Ovary (tissue), 9 donors: Measurements from ENCODE around the gene PDLIM7. TPM values are rescaled to one million over a fixed set of nuclear protein-coding genes. Genes with fewer than 3 reads are reported as not detected.
A peak's percentile ranks its signal among the peaks of the same experiment; 100 is the strongest.

Experiments
- DNase-seq, 5 donors: peaks; one replicate each; pipeline ENCODE4 v3.0.0-alpha.2; 2019 to 2020
- H3K27ac ChIP-seq, 2 donors: fragments of 200-600 bp; one replicate each; pipeline versions ENCODE4 v1.5.1 to v1.8.0; 2019 to 2022
- H3K27me3 ChIP-seq: fragments of 200-600 bp; one replicate; pipeline ENCODE4 v1.8.0; 2022
- H3K36me3 ChIP-seq: fragments of 200-600 bp; sonication (generic); one replicate; pipeline ENCODE4 v1.5.1; 2019
- H3K4me1 ChIP-seq: one replicate; pipeline ENCODE4 v1.8.1; 2013; ENCODE audit warnings: mild to moderate bottlenecking, moderate library complexity; ENCODE audit not compliant: insufficient read depth
- H3K4me3 ChIP-seq: fragments of 200-600 bp; sonication (generic); one replicate; pipeline ENCODE4 v1.5.1; 2017
- H3K9me3 ChIP-seq, 2 donors: fragments of 200-600 bp in 1 of 2; sonication (generic) in 1 of 2; one replicate each; pipeline versions ENCODE4 v1.5.1 to v1.8.1; 2013 to 2019; ENCODE audit warnings: mild to moderate bottlenecking in 1 of 2, moderate library complexity in 1 of 2
- EP300 ChIP-seq: sonication (generic); formaldehyde crosslinking; IDR thresholded peaks from one replicate; pipeline ENCODE4 v1.6.1; 2017; ENCODE audit warnings: antibody characterized with exemption
- POLR2A ChIP-seq: fragments of 450-650 bp; IDR thresholded peaks from one replicate; pipeline ENCODE4 v1.6.1; 2017; ENCODE audit warnings: antibody characterized with exemption, mild to moderate bottlenecking, moderate library complexity
- WGBS, 3 donors: extraction: QIAGEN DNeasy Blood & Tissue Kit in 1 of 3; methylation state at CpG; one replicate each; pipeline versions ENCODE4 v1.1.5 to v1.1.7; 2013 to 2017; 5-methylcytosine and 5-hydroxymethylcytosine counted together
- intact Hi-C, 4 donors: fragments of 100-400 bp; cut with DNase I; formaldehyde crosslinking; loops; one replicate each; pipeline versions ENCODE4 v1.11.0 to v1.15.1; 2022 to 2023
- polyA plus RNA-seq, 2 donors: library from polyadenylated mRNA; stranded (reverse); fragments of 200-250 nt in 1 of 2; fragments of 350-450 nt in 1 of 2; fragmentation: Illumina TruSeq in 1 of 2; extraction: RNeasy Lipid Tissue Mini Kit (QIAGEN cat#74804) in 1 of 2; gene quantifications; one replicate each; pipeline ENCODE4 v1.2.3, GENCODE V29; 2013 to 2014
- total RNA-seq, 7 donors: library from RNA; depleted of rRNA in 2 of 7; stranded (reverse); fragments of >200 nt in 2 of 7; fragmentation: NEBNext Ultra II Directional in 3 of 7; extraction: Animal tissue kit (Norgen Biotek cat#: 25700) in 3 of 7; gene quantifications; one replicate each; pipeline versions ENCODE4 v1.1.0 to v1.2.4, GENCODE V29; 2016 to 2023
- TF ChIP-seq, protein P1 (sequence below), 3 donors: fragments of 450-650 bp in 2 of 3; fragments of 200-600 bp in 1 of 3; IDR thresholded peaks; one replicate each; pipeline versions ENCODE4 v1.5.1 to v1.8.0; 2016 to 2022; ENCODE audit warnings: antibody characterized with exemption in 3 of 3, mild to moderate bottlenecking in 1 of 3
- donor health status: DM: no; HTN: no; CAD: no; lungs with moderate emphysema.
- donor health status: DM: no; HTN: no; CAD: no.
- donor health status: Bipolar disorder and iron deficiency.
- donor health status: DM: yes; HTN: yes; CAD: no.
- donor health status: DM: no; HTN: no; CAD: no.
- donor health status: DM: yes; HTN: yes; CAD: no.

Gene PDLIM7
- total and polyA plus RNA-seq, 9 donors, result 25.7 to 243 (median 83.3) TPM

DNA sequence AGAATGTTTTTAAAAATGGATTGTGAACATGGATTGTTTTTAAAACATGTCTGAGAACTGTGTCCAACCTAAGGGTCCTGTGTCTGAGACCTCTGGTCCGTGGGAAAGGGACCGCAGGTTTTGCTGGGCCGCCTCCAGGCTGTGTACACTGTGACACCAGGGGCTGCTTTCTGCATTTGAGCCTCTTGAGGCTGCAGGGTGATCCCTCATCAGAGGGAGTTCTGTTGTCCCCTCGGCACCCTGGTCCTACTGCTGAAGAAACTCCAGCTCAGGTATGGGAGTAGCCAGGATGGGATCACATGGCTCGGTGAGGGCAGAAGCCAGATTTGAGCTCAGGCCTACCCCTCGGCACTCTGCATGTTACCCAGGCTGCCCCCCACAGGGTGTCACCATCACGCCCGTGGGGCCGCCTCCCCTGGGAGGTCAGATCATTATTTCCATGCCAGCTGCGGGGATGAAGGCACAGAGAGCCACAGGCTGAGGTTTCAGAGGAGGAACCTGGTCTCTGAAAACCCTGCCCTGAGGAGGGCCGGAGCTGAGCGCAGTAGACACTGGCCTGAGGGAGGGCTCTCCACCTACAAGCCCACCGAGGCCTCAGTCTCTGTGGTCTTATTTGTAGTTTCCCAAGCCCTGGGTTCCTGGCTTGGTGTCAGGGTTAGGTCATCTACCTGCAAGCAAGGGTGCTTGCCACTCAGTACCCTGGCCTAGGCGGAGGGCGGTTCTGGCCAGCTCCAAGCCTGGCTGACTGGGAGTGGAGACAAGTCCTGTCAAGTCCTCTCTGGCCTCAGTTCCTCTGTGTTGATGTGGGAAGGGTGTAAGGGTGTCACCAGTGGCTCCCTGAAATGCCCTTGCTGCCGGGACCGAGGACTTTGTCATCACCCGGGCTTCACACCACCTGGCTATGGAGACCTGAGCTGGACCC, 48.0 kb downstream of the PDLIM7 start:
- Histone ChIP-seq H3K27me3 (no peaks in the 10 kb centered on the region), H3K4me1 (peaks cover 10% of the 10 kb centered on the region), H3K36me3 (no peaks in the 10 kb centered on the region), H3K4me3 (no peak overlapping the region), H3K9me3 (no peaks in the 10 kb centered on the region), H3K27ac (no peak overlapping the region)
- DNase-seq, result no peak
- no peak for TF ChIP-seq POLR2A
- intact Hi-C loops, result loop anchor here in 3 of 4 donors (2.0 to 10.0 kb wide), 6 partner anchors 32 to 335 kb away; partner anchors contain the start of genes MXD3 (in 2 of the 3) and F12 (in 1 of the 3)
- 89 to 90% (median 90%) methylated on average over 17 to 18 of the region's 18 CpGs for WGBS, 3 donors

DNA sequence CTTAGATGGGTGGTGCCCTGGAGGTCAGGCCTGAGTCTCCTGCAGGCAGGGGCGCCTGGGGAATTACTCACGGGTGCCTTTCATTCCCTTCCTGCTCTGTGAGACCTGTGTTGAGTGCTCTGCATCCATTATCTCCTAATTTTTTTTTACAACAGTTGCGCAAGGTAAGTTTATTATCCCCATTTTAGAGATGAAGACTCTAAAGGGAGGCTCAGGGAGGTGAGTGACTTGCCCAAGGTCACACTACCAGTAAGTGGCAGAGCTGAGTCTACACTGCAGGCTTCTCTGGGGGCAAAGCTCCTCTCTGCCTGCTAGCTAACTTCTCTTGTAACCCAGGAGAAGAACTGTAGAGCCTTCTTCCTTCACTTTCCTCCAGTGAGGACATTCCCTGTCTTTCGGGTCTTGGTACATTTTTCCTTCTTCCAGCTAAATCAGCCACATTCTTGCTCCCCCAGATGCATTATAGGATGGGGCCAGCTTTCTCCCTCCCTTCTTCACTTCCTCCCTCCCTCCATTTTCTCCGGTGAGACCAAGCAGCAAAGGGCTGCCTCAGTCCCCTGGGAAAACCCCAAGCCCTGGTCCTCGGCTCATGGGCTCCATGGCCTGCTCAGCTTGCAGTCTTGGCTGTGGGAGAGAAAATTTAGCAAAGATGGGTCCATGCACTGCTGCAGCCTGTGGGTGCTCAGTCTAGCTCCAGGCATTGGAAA, 49.0 kb downstream of the PDLIM7 start:
- 81 to 88% (median 82%) methylated on average over 6 of the region's 6 CpGs for WGBS, 3 donors
- no peaks in the 10 kb centered on the region for H3K27me3 ChIP-seq
- intact Hi-C loops, result loop anchor here in 2 of 4 donors (2.0 to 5.0 kb wide), 2 partner anchors 41 to 44 kb away; partner anchors contain the start of gene F12 (in 1 of the 2)
- H3K9me3 ChIP-seq, result no peaks in the 10 kb centered on the region
- no peak for TF ChIP-seq POLR2A
- TF ChIP-seq, protein P1, sequence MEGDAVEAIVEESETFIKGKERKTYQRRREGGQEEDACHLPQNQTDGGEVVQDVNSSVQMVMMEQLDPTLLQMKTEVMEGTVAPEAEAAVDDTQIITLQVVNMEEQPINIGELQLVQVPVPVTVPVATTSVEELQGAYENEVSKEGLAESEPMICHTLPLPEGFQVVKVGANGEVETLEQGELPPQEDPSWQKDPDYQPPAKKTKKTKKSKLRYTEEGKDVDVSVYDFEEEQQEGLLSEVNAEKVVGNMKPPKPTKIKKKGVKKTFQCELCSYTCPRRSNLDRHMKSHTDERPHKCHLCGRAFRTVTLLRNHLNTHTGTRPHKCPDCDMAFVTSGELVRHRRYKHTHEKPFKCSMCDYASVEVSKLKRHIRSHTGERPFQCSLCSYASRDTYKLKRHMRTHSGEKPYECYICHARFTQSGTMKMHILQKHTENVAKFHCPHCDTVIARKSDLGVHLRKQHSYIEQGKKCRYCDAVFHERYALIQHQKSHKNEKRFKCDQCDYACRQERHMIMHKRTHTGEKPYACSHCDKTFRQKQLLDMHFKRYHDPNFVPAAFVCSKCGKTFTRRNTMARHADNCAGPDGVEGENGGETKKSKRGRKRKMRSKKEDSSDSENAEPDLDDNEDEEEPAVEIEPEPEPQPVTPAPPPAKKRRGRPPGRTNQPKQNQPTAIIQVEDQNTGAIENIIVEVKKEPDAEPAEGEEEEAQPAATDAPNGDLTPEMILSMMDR (IDR thresholded peaks at IDR 0.05), result no peak
- TF ChIP-seq EP300, result no peak
- H3K4me3 ChIP-seq, result no peak overlapping the region
- DNase-seq, result no peak
- H3K36me3 ChIP-seq, result no peaks in the 10 kb centered on the region
- no peak overlapping the region for H3K27ac ChIP-seq
- H3K4me1 ChIP-seq, result peaks cover 6% of the 10 kb centered on the region

DNA sequence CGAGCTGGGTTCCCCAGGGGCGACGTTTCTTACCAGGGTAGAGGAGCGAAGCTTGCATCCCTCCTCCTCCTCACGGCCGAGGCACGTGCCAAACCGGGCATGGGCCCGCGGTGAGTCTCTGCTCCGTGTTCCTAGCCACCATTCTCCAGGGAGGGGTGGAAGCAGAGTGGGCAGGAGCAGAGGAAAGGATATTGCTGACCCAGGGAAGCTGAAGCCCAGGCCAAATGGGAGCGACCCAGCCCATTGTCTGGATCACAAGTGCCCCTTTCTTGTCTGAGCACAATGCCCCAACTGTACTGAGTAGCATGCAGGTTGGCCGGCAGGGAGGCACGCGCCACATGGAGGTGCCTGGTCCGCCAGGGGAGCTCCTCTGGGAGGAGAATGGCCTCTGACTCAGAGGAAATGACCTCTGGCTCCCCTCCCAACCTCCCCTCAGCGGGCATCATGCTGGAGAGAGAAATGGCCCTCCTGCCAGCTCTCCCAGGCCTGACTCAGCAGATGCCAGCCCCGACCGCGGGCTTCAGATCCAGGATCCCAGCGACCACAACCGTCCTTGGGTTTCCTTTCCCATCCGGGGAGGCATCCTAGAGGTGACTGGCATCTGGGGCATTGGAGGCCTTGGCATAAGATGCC, 49.7 kb downstream of the PDLIM7 start:
- DNase-seq, result peak in 1 of 5 donors; percentile 57
- Histone ChIP-seq H3K27ac (no peak overlapping the region), H3K9me3 (no peaks in the 10 kb centered on the region), H3K4me3 (peak overlapping the region; percentile 42), H3K4me1 (peaks cover 6% of the 10 kb centered on the region), H3K36me3 (no peaks in the 10 kb centered on the region), H3K27me3 (no peaks in the 10 kb centered on the region)
- intact Hi-C loops, result loop anchor here in 2 of 4 donors (2.0 to 5.0 kb wide), 2 partner anchors 40 to 43 kb away; partner anchors contain the start of gene F12 (in 1 of the 2)
- TF ChIP-seq, protein P1 (IDR thresholded peaks at IDR 0.05), result no peak
- TF ChIP-seq EP300 (no peak), POLR2A (no peak)
- 21 to 22% (median 22%) methylated on average over 19 to 23 of the region's 23 CpGs for WGBS, 3 donors

DNA sequence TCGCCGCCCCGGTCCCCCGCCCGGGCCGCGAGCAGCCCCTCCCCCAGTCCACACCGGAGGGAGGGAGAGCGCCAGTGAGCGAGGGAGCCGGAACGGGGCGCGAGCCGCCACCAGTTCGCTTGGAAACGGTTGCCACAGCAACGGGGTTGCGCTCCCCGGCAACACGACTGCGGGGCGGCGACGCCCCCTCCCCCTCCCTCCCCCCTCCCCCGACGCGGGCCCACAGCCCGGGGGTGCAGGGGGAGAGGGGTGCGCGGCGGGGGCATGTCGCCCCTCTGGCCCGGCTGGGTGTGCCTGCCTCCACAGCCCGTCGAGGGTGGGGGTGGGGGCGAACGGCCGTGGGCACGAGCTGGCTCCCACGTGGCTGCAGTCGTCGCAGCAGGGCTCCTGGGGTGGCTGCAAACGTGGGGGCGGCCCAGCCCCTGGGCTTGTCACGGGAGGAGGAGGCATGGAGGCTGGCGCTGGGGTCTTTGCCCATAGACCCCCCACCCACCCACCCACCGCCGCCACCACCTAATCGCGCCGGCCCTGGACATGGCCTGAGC, 50.3 kb downstream of the PDLIM7 start:
- no peak overlapping the region for H3K27ac ChIP-seq
- no peaks in the 10 kb centered on the region for H3K36me3 ChIP-seq
- WGBS, 3 donors, result 1 to 2% methylated on average over 16 to 44 of the region's 52 CpGs; no CpG with 5 or more reads in 1 of the 3 donors
- TF ChIP-seq, protein P1 (IDR thresholded peaks at IDR 0.05), result no peak
- TF ChIP-seq POLR2A (no peak), EP300 (no peak)
- H3K4me1 ChIP-seq, result peaks cover 6% of the 10 kb centered on the region
- peak overlapping the region; percentile 42 for H3K4me3 ChIP-seq
- DNase-seq, result peak; percentile 50 to 70 (median 66)
- no peaks in the 10 kb centered on the region for H3K9me3 ChIP-seq
- H3K27me3 ChIP-seq, result no peaks in the 10 kb centered on the region
- intact Hi-C loops, result loop anchor here in 1 of 4 donors (5.0 kb wide), 1 partner anchor 40 kb away; the partner anchor contains the start of gene F12
